CD4-positive, alpha-beta T cell treated with Interleukin-1 beta for 1 hour (primary cell): ENCODE results near the gene RIMBP3B.
"Not testable (repeated sequence)": the region's sequence is repeated elsewhere in the genome, so short reads cannot be mapped to it uniquely, and the experiment has no call there.

Source experiments
- DNase-seq, 2 donors: peaks; one replicate each; pipeline ENCODE4 v3.0.0-alpha.2; 2020 to 2022

The RIMBP3B gene, protein sequence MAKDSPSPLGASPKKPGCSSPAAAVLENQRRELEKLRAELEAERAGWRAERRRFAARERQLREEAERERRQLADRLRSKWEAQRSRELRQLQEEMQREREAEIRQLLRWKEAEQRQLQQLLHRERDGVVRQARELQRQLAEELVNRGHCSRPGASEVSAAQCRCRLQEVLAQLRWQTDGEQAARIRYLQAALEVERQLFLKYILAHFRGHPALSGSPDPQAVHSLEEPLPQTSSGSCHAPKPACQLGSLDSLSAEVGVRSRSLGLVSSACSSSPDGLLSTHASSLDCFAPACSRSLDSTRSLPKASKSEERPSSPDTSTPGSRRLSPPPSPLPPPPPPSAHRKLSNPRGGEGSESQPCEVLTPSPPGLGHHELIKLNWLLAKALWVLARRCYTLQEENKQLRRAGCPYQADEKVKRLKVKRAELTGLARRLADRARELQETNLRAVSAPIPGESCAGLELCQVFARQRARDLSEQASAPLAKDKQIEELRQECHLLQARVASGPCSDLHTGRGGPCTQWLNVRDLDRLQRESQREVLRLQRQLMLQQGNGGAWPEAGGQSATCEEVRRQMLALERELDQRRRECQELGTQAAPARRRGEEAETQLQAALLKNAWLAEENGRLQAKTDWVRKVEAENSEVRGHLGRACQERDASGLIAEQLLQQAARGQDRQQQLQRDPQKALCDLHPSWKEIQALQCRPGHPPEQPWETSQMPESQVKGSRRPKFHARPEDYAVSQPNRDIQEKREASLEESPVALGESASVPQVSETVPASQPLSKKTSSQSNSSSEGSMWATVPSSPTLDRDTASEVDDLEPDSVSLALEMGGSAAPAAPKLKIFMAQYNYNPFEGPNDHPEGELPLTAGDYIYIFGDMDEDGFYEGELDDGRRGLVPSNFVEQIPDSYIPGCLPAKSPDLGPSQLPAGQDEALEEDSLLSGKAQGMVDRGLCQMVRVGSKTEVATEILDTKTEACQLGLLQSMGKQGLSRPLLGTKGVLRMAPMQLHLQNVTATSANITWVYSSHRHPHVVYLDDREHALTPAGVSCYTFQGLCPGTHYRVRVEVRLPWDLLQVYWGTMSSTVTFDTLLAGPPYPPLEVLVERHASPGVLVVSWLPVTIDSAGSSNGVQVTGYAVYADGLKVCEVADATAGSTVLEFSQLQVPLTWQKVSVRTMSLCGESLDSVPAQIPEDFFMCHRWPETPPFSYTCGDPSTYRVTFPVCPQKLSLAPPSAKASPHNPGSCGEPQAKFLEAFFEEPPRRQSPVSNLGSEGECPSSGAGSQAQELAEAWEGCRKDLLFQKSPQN (N-terminal part only)

DNA sequence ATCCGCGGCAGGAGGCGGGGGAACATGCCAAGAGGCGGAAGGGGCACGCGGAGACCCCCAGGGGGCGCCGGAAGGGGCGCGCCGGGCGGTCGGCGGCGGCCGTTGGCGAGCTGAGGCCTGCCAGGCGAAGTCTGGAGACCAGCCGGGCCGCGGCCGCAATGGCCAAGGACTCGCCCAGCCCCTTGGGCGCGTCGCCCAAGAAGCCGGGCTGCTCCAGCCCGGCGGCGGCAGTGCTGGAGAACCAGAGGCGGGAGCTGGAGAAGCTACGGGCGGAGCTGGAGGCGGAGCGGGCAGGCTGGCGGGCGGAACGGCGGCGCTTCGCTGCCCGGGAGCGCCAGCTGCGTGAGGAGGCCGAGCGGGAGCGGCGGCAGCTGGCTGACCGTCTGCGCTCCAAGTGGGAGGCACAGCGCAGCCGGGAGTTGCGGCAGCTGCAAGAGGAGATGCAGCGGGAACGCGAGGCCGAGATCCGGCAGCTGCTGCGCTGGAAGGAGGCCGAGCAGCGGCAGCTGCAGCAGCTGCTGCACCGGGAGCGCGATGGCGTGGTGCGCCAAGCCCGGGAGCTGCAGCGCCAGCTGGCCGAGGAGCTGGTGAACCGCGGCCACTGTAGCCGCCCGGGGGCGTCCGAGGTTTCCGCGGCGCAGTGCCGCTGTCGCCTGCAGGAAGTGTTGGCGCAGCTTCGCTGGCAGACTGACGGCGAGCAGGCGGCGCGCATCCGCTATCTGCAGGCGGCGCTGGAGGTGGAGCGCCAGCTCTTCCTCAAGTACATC lies at the start of gene RIMBP3B:
Gene RIMBP3B (plus strand): TSS at position 51 of the 767 bp plus-strand sequence. CDS start 108 bp downstream, at position 159.
- DNase-seq, result not testable (repeated sequence)

- DNase-seq, result not testable (repeated sequence)
Measured at GRCh38 chr22:21357527-21357926, 26.0 kb upstream of the RIMBP3B start.

DNA sequence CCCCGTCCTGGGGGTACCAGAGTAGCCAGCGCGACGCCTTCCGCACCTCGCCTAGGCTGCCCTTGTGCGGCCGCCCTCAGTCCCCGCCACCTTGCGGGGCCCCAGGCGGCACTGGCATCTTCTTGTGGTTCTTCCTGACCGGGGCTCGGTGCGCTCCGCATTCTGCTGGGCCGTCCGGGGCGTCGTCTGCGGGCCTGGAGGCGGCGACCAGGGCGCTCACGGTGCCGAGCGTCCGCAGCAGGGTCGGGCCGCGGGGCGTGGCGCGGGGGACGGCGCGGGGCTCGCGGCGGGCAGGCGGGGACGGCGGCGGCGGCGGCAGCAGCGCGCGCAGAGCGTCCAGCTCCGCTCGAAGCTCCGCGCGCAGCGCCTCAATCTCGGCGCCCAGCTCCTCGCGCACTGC lies 23.0 kb upstream of the RIMBP3B start:
- not testable (repeated sequence) for DNase-seq

GRCh38 chr22:21362473-21362872 lies 21.1 kb upstream of the RIMBP3B start:
- DNase-seq, result not testable (repeated sequence)

DNA sequence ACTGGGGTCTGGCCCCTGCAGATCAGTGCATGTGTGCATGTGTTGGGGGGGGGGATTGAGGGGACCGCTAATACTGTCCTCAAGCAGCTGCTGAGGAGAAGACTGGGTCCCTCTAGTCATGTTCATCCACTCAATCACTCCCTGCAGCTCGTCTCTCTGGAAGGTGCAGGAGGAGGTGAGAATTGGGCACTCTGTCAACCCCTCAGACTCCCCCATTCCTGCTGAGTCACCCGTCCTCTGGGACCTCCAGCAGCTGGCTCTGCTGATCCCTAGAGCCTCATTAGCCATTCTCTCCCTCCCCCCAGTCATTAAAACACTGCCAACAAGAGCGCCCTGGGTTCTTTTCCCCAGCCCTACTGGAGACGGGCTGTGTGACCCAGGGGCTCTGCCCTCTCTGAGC lies 20.5 kb upstream of the RIMBP3B start:
- DNase-seq, result not testable (repeated sequence)

DNA sequence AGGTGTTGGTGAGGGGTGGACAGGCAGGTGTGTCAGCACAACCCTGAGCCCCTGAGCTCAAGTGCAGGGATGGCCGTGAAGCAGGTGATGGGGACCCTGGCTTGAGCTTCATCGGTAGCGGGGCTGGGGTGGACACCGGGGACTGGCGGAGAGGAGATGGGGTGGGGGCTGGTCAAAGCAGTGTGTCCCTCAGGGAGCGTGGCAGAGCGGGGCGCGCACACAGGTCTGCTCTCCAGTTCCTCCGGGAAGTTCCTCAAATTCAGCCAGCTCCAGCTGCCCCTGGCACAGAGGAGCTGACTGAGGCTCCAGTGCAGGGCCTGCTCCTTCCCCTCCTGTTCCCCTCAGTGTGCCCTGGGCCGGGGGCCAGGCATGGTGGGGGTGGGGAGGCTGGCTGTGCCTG lies 19.7 kb upstream of the RIMBP3B start:
- DNase-seq, result not testable (repeated sequence)

DNA sequence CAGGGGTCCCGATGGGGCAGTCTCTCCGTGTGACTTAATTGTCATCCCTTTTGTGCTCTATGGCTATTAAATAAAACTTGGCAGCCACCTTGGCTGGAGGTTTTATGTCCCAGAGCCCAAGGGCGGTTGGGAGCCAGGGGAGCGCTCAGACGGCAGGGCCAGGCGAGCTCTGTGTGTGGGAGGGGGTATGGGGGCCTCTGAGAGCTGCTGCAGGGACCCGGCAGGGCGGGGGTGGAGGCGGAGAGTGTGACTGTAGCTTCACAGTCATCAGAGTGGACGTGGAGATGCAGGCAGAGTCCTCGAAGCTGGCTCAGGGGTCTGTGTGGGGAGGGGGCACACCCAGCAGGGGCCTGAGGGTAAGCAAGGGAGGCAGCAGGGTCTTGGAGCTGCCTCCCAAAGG lies 19.2 kb upstream of the RIMBP3B start:
- DNase-seq, result not testable (repeated sequence)

DNA sequence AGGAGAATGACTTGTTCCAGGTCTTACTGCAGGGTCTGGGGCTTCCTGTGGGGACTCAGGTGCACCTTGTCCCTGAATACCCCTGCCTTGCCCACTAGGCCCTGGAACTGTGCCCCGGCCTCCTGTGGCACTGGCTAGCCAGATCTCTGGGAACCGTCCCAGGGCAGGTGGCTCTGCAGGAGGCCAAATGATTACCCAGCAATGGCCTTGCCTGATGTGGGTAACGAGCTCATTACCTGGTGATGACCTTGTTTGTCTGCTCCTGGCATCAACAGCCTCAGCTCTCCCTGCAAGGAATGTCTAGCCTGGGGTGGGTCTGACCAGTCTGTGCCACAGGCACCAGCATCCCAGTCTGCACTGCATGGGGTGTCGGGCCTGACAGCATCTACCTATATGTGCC lies 18.2 kb upstream of the RIMBP3B start:
- not testable (repeated sequence) for DNase-seq

- not testable (repeated sequence) for DNase-seq
Measured at GRCh38 chr22:21368603-21369310, 14.8 kb upstream of the RIMBP3B start.

DNA sequence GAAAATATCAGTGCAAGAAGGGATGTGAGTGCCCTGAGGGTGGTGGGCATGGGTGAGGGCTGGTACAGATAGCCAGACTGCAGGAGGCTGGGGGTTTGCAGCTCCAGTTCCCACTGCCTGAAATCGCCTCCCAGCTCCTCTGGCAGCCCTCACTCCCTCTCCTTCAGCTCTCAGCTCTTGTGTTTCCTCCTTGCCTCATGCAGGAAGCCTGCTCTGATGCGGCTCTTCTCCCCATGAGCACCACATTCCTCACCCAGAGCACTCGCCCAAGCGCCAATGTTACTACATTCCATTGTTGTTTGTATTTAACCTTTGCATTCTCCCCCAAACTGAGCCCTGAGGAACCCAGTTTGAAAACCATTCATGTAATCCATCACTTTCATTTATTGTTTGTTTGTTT lies 7.7 kb upstream of the RIMBP3B start:
- DNase-seq, result not testable (repeated sequence)

GRCh38 chr22:21384468-21385357 lies 1.2 kb downstream of the RIMBP3B start:
- DNase-seq, result not testable (repeated sequence)

DNA sequence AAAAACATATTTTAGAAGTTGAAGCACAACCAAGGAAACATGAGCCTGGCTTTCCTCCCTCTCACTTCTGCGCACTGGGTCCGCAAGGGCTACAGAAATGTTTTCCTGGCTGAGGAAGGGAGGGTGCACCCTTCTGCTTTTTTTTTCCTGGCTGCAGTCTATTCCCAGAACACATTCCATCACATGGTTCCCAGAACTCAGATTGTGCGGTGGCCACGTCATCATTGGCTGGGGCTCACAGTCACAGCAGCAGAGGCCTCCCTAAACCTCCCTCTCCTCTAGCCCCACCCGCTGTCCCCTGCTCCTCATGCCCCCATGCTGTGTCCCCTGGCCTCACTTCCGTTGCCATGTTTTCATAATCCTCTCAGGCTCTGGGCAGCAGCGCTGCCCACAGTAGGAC lies 5.9 kb downstream of the RIMBP3B start:
- DNase-seq, result not testable (repeated sequence)

- DNase-seq, result not testable (repeated sequence)
Measured at GRCh38 chr22:21390013-21390412, 6.5 kb downstream of the RIMBP3B start.

- not testable (repeated sequence) for DNase-seq
Measured at GRCh38 chr22:21394613-21395012, 11.1 kb downstream of the RIMBP3B start.

DNA sequence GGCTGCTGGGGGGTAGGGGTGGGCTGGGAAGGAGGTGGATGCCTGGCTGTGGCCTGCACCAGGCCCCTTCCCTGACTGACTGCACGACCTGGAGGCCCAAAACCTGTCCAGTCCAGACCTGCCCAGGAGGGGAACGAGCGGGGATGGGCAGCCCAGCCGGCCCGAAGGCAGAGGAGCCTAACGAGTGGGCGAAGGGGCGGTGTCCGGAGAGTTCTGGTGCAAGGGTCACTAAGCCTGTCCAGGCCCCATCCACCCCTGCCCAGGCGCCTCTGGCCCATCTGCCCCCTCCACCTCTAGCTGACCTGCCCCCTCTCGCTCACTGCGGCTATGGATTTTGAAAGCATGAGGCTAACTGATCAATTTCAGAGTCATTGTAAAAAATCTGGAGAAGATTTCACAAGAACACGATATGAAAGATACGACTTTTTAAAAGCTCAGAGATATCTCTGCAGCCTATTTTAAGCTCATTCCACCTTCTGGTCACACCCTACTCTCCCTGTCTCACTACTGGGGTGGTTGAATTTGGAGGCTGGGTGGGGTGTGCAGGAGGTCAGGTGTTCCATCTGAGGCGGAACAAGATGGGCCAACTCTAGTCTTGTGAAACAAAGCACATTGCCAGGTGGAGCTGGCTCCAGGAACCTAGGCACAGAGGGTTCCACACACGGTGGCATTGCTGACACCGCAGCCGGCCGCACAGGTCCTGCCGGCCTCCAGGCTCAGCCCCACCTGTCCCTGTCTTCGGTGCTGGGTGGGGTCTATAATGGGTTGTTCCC lies 17.8 kb downstream of the RIMBP3B start:
- not testable (repeated sequence) for DNase-seq

DNA sequence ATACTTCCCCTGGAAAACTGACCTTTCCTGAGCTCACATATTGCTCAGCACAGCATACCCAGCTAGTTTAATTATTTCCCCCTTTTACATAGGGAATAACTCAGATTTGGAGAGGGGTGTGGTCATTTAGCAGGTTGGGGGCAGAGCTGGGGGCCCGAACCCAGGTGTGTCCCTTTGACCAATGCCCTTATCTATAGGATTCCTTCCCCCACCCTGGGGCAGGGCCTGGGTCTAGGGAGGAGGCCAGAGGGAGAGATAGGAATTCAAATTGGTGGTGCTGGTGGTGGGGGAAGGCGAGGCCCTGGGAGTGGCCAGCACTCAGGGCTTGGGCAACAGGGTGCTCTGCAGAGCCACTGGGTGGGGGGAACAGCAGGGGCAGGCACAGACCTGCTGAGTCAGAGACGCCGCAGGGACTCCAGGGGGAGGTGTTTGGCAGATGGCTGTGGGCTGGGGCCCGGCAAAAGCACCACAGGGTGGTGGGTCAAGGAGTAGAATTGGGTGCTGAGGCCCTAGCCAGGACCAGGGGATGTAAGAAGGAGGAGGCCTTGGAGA lies 19.3 kb downstream of the RIMBP3B start:
- not testable (repeated sequence) for DNase-seq

DNA sequence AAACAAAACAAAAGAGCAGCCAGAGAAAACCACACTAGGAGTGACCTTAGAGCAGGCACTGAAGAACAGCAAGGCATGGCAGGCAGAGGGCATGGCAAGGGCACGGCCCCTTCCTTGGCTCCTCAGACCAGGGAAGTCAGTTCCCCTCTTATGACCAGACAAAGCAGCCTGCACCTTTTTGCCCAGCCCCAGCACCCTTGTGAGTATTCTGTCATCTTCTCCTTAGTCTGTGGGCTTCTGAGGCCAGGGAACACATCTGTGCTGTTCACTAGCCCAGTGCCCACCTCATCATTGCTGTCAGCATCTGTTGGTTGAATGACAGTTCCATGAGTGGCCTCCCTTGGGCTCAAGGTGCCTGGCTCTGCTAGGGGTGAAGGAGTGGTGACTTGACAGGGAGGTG lies 23.6 kb downstream of the RIMBP3B start:
- DNase-seq, result not testable (repeated sequence)

GRCh38 chr22:21407792-21408191 lies 24.2 kb downstream of the RIMBP3B start:
- DNase-seq, result not testable (repeated sequence)

- DNase-seq, result not testable (repeated sequence)
Measured at GRCh38 chr22:21416375-21416774, 32.8 kb downstream of the RIMBP3B start.
